ENCODE measurements around the gene PIP5K1A. TPM values are rescaled to one million over a fixed set of nuclear protein-coding genes. Genes with fewer than 3 reads are reported as not detected.

The PIP5K1A gene
- total and polyA plus RNA-seq, 4 donors: 4.0 to 32.0 (median 13.6) TPM

DNA sequence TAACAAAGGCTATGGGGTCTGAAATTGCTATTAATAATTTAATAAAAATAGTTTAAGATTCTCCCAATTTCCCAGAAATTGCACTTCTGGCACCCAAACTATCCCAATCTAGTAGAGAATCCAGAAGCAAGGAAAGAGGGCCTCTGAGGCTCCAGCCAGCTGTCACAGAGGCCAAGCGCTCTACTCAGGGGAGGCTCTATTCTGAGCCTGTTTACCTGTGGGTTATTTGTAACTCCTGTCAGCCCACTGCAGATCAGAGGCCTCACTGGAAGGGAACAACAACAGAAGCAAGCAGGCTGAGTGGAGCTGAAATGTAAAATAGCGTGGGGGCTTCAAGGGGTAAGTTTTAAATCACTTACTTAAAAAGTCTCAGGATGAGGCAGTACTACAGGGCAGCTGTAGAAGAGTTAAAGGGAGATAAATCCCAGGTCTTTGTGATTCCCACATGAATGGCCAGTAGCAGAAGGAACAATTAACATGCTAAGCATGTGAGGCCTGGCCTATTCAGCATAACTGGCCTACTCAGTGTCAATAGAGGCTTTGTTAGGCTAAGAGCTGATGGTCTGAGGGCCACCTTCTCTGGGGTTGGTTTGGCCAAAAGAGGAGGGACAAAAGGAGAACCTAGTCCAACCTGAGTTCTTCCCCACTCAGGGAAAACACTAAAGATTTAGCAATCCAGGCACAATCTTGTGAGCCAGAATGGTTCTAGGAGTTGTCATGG is 96.5 kb downstream of the PIP5K1A start:
- no peak for DNase-seq (ENCODE audit: low spot score)
- Histone ChIP-seq H3K27me3 (ENCODE audit: control insufficient read depth in 4 of 4, insufficient read depth in 4 of 4, low read length in 3 of 4) (no peaks in the 10 kb centered on the region), H3K4me1 (ENCODE audit: control insufficient read depth in 4 of 4, insufficient read depth in 4 of 4, low read length in 3 of 4) (no peaks in the 10 kb centered on the region), H3K27ac (ENCODE audit: low read depth in 1 of 2, low read length in 2 of 2) (no peak overlapping the region), H3K9ac (ENCODE audit: low read depth in 1 of 2, low read length in 2 of 2) (no peak overlapping the region), H3K36me3 (ENCODE audit: control insufficient read depth in 4 of 4, insufficient read depth in 3 of 4, low read depth in 1 of 4, low read length in 3 of 4) (peaks cover 26 to 90% (median 57%) of the 10 kb centered on the region in 4 donors), H3K4me3 (ENCODE audit: low read depth in 1 of 3, low read length in 3 of 3) (no peak overlapping the region), H3K9me3 (ENCODE audit: control insufficient read depth in 4 of 4, low read length in 3 of 4) (no peaks in the 10 kb centered on the region)
- TF ChIP-seq HNF4G (IDR thresholded peaks at IDR 0.05): no peak
- TF ChIP-seq SP1 (IDR thresholded peaks at IDR 0.05): no peak
- TF ChIP-seq RAD21 (IDR thresholded peaks at IDR 0.05): no peak
- no peak for TF ChIP-seq JUND (IDR thresholded peaks at IDR 0.05)
- TF ChIP-seq GABPA (IDR thresholded peaks at IDR 0.05 in 1 of 2, conservative IDR thresholded peaks at IDR 0.05 in 1 of 2): no peak
- TF ChIP-seq EGR1 (IDR thresholded peaks at IDR 0.05; ENCODE audit: low read depth in 2 of 2): no peak
- TF ChIP-seq, protein P1, sequence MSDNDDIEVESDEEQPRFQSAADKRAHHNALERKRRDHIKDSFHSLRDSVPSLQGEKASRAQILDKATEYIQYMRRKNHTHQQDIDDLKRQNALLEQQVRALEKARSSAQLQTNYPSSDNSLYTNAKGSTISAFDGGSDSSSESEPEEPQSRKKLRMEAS (IDR thresholded peaks at IDR 0.05): no peak
- no peak for TF ChIP-seq NR2F2 (IDR thresholded peaks at IDR 0.05)
- TF ChIP-seq, protein P2, sequence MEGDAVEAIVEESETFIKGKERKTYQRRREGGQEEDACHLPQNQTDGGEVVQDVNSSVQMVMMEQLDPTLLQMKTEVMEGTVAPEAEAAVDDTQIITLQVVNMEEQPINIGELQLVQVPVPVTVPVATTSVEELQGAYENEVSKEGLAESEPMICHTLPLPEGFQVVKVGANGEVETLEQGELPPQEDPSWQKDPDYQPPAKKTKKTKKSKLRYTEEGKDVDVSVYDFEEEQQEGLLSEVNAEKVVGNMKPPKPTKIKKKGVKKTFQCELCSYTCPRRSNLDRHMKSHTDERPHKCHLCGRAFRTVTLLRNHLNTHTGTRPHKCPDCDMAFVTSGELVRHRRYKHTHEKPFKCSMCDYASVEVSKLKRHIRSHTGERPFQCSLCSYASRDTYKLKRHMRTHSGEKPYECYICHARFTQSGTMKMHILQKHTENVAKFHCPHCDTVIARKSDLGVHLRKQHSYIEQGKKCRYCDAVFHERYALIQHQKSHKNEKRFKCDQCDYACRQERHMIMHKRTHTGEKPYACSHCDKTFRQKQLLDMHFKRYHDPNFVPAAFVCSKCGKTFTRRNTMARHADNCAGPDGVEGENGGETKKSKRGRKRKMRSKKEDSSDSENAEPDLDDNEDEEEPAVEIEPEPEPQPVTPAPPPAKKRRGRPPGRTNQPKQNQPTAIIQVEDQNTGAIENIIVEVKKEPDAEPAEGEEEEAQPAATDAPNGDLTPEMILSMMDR (IDR thresholded peaks at IDR 0.05; ENCODE audit: low read depth, low read length, missing input control): no peak
- TF ChIP-seq FOXA2 (IDR thresholded peaks at IDR 0.05): no peak
- TF ChIP-seq, protein P3, sequence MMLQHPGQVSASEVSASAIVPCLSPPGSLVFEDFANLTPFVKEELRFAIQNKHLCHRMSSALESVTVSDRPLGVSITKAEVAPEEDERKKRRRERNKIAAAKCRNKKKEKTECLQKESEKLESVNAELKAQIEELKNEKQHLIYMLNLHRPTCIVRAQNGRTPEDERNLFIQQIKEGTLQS (IDR thresholded peaks at IDR 0.05): no peak
- no peak for TF ChIP-seq TAF1 (conservative IDR thresholded peaks at IDR 0.05)
- no peak for TF ChIP-seq YY1 (IDR thresholded peaks at IDR 0.05)
- WGBS: 95% methylated on average over 2 of the region's 2 CpGs

Other genes starting within 250 kb of the PIP5K1A start
- 100 to 1,000 TPM; 212 to 346 TPM for gene CERS2, start 223.7 kb upstream of the PIP5K1A start, total RNA-seq
- gene CERS2, start 223.7 kb upstream of the PIP5K1A start, polyA plus RNA-seq: 100 to 1,000 TPM; 215 to 340 TPM
- 10 to 100 TPM; 15.8 to 18.2 TPM for gene ANXA9, start 216.3 kb upstream of the PIP5K1A start, total RNA-seq
- 10 to 100 TPM in 1 of 2 donors, 1 to 10 TPM in 1; 7.5 to 24.0 TPM for gene ANXA9, start 216.3 kb upstream of the PIP5K1A start, polyA plus RNA-seq
- 10 to 100 TPM in 1 of 2 donors, 1 to 10 TPM in 1; 9.8 to 21.3 TPM for gene MINDY1, start 191.7 kb upstream of the PIP5K1A start, total RNA-seq
- gene MINDY1, start 191.7 kb upstream of the PIP5K1A start, polyA plus RNA-seq: 1 to 10 TPM; 7.3 to 8.3 TPM
- gene PRUNE1, start 190.1 kb upstream of the PIP5K1A start, total RNA-seq: 1 to 10 TPM; 6.1 to 9.0 TPM
- 10 to 100 TPM in 1 of 2 donors, 1 to 10 TPM in 1; 9.9 to 10.6 TPM for gene PRUNE1, start 190.1 kb upstream of the PIP5K1A start, polyA plus RNA-seq
- under 1 TPM; 0.09 to 0.84 TPM for gene BNIPL, start 162.0 kb upstream of the PIP5K1A start, total RNA-seq
- gene BNIPL, start 162.0 kb upstream of the PIP5K1A start, polyA plus RNA-seq: under 1 TPM; 0.13 to 0.15 TPM
- gene C1orf56, start 150.8 kb upstream of the PIP5K1A start, total RNA-seq: 1 to 10 TPM; 1.5 to 2.2 TPM
- gene C1orf56, start 150.8 kb upstream of the PIP5K1A start, polyA plus RNA-seq: 10 to 100 TPM in 1 of 2 donors, 1 to 10 TPM in 1; 4.3 to 11.2 TPM
- gene CDC42SE1, start 138.9 kb upstream of the PIP5K1A start, total RNA-seq: 10 to 100 TPM; 16.7 to 28.1 TPM
- gene CDC42SE1, start 138.9 kb upstream of the PIP5K1A start, polyA plus RNA-seq: 10 to 100 TPM in 1 of 2 donors, 1 to 10 TPM in 1; 9.5 to 16.7 TPM
- gene MLLT11, start 138.2 kb upstream of the PIP5K1A start, total RNA-seq: under 1 TPM; 0.17 to 0.23 TPM
- gene MLLT11, start 138.2 kb upstream of the PIP5K1A start, polyA plus RNA-seq: under 1 TPM; 0.31 to 0.64 TPM
- gene GABPB2, start 127.8 kb upstream of the PIP5K1A start, total RNA-seq: 10 to 100 TPM in 1 of 2 donors, 1 to 10 TPM in 1; 7.3 to 13.3 TPM
- 1 to 10 TPM in 1 of 2 donors, under 1 TPM in 1; 0.94 to 1.6 TPM for gene GABPB2, start 127.8 kb upstream of the PIP5K1A start, polyA plus RNA-seq
- gene SEMA6C, start 51.9 kb upstream of the PIP5K1A start, total RNA-seq: 1 to 10 TPM; 1.4 to 1.5 TPM
- gene SEMA6C, start 51.9 kb upstream of the PIP5K1A start, polyA plus RNA-seq: 1 to 10 TPM; 1.4 TPM
- gene TNFAIP8L2, start 41.9 kb upstream of the PIP5K1A start, total RNA-seq: 1 to 10 TPM; 4.4 to 8.7 TPM
- 1 to 10 TPM; 2.9 to 3.8 TPM for gene TNFAIP8L2, start 41.9 kb upstream of the PIP5K1A start, polyA plus RNA-seq
- 1 to 10 TPM; 2.8 to 4.4 TPM for gene LYSMD1, start 32.6 kb upstream of the PIP5K1A start, total RNA-seq
- gene LYSMD1, start 32.6 kb upstream of the PIP5K1A start, polyA plus RNA-seq: 1 to 10 TPM; 3.5 to 5.3 TPM
- 10 to 100 TPM in 1 of 2 donors, 1 to 10 TPM in 1; 4.8 to 11.3 TPM for gene SCNM1, start 32.4 kb upstream of the PIP5K1A start, total RNA-seq
- gene SCNM1, start 32.4 kb upstream of the PIP5K1A start, polyA plus RNA-seq: 10 to 100 TPM in 1 of 2 donors, 1 to 10 TPM in 1; 9.7 to 14.3 TPM
- gene TMOD4, start 22.6 kb upstream of the PIP5K1A start, total RNA-seq: not detected
- gene TMOD4, start 22.6 kb upstream of the PIP5K1A start, polyA plus RNA-seq: not detected
- 10 to 100 TPM; 11.3 to 16.0 TPM for gene VPS72, start 8.4 kb upstream of the PIP5K1A start, total RNA-seq
- gene VPS72, start 8.4 kb upstream of the PIP5K1A start, polyA plus RNA-seq: 10 to 100 TPM; 10.7 to 12.6 TPM
- gene PSMD4, start 56.2 kb downstream of the PIP5K1A start, total RNA-seq: 10 to 100 TPM; 77.7 to 86.3 TPM
- gene PSMD4, start 56.2 kb downstream of the PIP5K1A start, polyA plus RNA-seq: 100 to 1,000 TPM in 1 of 2 donors, 10 to 100 TPM in 1; 87.7 to 108 TPM
- 1 to 10 TPM; 9.3 to 9.7 TPM for gene ZNF687, start 83.7 kb downstream of the PIP5K1A start, total RNA-seq
- gene ZNF687, start 83.7 kb downstream of the PIP5K1A start, polyA plus RNA-seq: 1 to 10 TPM; 2.7 to 6.4 TPM
- 10 to 100 TPM; 24.2 to 27.1 TPM for gene PI4KB, start 128.9 kb downstream of the PIP5K1A start, total RNA-seq
- 10 to 100 TPM; 14.2 to 14.3 TPM for gene PI4KB, start 128.9 kb downstream of the PIP5K1A start, polyA plus RNA-seq
- 10 to 100 TPM; 15.6 to 17.5 TPM for gene RFX5, start 148.7 kb downstream of the PIP5K1A start, total RNA-seq
- gene RFX5, start 148.7 kb downstream of the PIP5K1A start, polyA plus RNA-seq: 1 to 10 TPM; 5.2 to 6.5 TPM
- gene SELENBP1, start 174.2 kb downstream of the PIP5K1A start, total RNA-seq: 100 to 1,000 TPM; 152 to 387 TPM
- gene SELENBP1, start 174.2 kb downstream of the PIP5K1A start, polyA plus RNA-seq: 100 to 1,000 TPM; 141 to 209 TPM
- 100 to 1,000 TPM; 130 to 212 TPM for gene PSMB4, start 201.0 kb downstream of the PIP5K1A start, total RNA-seq
- 100 to 1,000 TPM; 191 to 228 TPM for gene PSMB4, start 201.0 kb downstream of the PIP5K1A start, polyA plus RNA-seq

All from liver (tissue), 9 donors.